ENCODE results near the gene TMEM214. TPM values are rescaled to one million over a fixed set of nuclear protein-coding genes. Genes with fewer than 3 reads are reported as not detected.

TMEM214 gene
- total RNA-seq, 1 donor from 2014 or later = 67.7 TPM

DNA sequence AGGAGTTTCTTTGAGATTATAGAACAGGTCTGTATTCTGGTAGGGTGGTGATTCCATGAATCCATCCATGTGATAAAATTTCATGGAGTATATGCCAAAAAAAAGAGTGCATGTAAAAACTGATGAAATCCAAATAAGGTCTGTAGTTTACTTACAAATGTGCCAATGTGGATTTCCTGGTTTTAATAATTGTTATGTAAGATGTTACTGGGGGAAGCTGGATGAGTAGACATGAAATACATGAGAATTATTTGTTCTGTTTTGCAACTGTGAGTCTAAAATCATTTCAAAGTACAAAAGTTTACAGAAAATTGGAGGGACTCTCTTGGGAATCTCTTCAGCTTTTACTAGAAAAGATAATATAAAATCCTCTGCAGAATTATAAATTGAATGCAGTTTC is 23.7 kb upstream of the TMEM214 start:
- DNase-seq (ENCODE audit: extremely low read depth, low read depth, low spot score) = no peak

DNA sequence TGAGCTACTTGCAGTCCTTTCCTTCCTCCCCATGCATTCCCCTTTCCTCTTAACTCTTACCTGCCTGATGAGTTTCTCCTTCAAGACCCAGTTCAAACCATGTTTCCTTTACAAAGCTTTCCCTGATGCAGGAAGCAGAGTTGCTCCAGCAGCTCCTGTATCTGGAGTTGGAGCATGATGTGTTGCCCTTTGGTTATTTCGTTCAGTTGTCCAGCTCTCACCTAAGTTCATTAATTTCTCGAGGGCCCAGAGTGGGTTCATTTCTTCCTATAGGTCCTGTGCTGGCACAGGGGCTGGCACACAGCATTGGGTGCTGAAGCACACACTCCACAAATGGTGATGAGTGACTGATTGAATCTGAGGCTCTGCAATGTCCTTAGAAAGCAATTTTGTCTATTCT is 23.0 kb upstream of the TMEM214 start:
- DNase-seq (ENCODE audit: extremely low read depth, low read depth, low spot score) = no peak

DNA sequence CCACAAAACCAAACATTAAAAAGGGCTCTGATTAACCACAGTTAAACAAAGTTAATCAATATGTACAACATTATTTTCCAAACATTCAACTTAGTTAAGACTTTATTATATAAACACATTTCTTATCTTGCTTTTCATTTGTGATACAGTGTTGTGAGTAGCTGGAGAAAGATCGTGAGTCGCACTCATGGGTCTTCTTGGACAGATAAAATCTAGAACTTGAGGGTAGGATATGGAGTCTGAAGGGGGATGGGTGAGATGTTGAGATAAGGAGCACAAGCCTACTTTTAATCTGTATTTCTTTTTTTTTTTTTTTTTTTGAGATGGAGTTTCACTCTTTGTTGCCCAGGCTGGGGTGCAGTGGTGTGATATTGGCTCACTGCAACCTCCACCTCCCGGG is 22.6 kb upstream of the TMEM214 start:
- no peak for DNase-seq (ENCODE audit: extremely low read depth, low read depth, low spot score)

DNA sequence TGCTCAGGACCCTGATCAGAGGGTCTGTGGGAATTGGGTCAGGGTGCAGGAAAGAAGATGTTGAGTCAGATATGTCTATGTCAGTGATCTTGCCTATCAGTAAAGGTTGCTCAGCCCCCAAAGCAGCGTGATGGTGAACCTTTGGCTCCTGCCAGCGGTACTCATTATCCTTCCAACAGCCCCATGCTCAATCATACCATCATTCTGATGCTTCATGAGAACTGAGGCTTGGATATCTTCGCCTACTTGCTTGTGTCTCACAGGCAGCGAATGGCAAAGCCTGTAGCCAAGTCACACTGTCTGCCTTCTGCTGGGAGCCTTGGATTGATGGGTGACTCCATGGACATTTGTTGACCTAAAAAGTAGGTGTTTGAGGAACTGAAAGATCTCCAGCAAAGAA is 19.0 kb upstream of the TMEM214 start:
- no peak for DNase-seq (ENCODE audit: extremely low read depth, low read depth, low spot score)

DNA sequence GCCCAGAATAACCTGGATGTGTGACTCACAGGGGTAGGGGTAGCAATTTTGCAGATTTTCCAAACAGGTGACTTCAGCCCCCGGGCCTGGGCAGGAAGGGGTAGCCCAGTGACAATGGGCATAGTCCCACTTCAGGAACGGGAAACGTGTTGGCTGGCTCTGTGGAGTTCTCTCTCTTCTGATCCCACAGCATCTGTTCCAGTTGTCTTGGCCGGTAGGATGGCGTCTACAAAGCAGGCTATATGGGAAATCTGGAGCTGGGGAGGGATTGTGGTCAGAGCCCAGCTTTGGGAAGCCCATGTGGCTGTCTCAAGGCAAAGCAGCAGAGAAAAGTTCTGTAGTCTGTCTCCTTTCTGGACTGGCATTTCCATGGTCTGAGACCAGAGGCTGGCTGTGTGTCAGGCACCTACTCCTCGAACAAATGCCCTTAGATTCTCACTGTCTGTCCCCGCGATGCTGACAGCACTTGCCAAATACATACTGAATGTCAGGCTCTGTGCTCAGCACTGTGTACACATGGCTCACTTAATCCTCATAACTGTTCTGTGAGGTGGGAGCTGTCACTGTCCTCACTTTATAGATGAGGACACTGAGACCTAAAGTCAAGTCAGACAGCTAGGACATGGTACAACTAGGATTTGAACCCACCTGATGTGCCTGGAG is 17.9 kb upstream of the TMEM214 start:
- no peak for DNase-seq (ENCODE audit: extremely low read depth, low read depth, low spot score)

DNA sequence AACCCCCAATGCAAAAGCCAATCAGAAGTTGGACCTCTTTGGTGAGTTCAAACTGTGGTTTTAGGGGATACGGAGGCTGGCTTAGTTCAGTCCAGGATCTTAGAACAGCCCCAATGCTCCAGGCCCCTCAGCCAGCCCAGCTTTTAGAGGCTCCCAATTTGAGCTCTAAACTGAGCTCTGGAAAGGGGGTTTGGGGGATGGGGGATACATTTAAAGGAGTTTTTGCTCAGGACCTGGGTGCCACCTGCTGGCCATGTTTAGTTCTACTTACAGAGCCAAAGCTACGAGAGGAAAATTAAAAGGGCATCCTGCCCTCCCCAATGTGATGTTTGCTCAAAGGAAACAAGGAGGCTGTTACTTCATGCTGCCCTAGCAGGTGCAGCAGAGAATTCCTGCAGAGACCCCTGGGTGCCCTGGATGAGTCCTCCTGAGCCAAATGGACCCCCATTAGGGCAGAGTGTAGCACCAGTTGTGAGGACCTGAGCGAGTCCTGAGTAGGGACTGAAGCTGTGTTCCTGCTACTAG is 15.9 kb upstream of the TMEM214 start:
- no peak for DNase-seq (ENCODE audit: extremely low read depth, low read depth, low spot score)

DNA sequence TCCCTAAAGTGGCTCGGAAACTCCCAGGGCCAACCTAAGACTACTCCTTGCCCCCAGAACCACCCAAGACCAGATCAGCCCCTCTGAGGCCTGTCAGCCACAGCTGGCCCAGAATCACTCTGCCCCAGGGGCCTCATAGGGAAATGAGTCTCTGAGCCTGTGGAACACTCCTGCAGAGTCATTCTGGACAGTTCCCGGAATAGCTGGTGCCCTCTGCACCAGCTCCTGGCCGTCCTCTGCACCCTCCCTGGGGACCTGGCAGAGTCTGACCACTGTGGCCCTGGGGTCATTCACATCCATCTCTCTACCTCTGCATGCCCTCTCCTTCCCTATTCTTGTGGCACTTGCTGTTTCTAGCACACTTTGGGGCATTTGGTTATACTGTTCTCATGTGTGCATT is 14.6 kb upstream of the TMEM214 start:
- no peak for DNase-seq (ENCODE audit: extremely low read depth, low read depth, low spot score)

DNA sequence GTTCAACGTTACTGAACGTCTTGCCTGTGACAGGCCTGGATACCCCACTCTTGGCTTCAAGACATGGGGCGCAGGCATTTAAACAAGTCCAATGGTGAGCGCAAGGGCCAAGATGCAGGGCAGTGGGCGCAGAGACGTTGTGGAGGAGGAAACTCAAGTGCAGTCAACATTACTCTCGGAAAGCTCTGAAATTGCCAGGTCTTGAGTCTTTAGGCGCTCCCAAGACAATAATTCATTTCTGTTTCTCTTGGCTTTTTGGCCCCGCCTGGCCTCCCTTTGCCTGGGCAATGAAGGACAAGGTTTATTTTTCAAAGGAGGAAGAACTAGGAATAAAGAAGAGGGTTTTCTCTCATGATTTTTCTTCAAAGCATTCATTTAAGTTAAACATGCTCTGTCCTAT is 13.3 kb upstream of the TMEM214 start:
- no peak for DNase-seq (ENCODE audit: extremely low read depth, low read depth, low spot score)

DNA sequence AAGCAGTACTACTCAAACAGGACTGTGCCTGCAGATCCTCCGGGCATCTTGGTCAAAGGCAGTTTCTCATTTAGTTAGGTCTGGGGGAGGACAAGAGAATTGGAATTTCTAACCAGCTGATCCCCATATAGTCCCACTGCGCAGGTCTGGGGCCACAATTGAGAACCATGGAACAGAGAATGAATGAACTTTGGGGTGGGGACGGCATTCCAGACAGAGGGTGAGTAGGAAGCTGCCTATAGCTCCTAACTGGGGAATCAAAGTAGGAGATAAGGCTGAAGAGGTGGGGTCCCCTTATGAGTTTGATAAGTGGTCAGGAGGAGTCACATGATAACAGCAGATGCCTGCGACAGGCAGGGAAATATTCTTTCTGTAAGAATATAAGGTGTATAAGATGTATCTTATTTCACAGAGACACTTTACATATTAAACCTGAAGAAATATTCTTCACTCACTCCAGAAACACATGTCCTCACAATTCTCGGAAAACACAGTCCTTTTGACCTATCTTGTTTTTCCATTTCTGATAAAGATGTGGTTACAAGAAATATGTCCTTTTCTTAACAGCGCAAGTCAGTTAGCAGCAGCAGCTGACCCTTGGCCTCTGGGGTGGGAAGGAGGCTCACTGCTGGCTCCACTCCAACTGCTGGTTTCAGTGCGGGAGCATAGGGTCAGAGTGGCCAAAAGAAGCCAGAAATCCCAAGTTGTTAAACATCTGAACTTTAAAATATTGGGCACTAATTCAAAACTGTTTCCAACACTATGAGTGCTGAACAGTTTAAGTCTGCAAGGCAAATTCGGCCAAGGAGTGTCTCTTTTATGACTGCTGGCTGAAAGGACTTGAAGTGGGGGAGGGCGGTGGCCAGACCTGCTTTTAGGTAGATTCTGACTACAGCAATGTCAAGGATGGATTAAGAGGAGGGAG is 12.6 kb upstream of the TMEM214 start:
- DNase-seq (ENCODE audit: extremely low read depth, low read depth, low spot score) = no peak

DNA sequence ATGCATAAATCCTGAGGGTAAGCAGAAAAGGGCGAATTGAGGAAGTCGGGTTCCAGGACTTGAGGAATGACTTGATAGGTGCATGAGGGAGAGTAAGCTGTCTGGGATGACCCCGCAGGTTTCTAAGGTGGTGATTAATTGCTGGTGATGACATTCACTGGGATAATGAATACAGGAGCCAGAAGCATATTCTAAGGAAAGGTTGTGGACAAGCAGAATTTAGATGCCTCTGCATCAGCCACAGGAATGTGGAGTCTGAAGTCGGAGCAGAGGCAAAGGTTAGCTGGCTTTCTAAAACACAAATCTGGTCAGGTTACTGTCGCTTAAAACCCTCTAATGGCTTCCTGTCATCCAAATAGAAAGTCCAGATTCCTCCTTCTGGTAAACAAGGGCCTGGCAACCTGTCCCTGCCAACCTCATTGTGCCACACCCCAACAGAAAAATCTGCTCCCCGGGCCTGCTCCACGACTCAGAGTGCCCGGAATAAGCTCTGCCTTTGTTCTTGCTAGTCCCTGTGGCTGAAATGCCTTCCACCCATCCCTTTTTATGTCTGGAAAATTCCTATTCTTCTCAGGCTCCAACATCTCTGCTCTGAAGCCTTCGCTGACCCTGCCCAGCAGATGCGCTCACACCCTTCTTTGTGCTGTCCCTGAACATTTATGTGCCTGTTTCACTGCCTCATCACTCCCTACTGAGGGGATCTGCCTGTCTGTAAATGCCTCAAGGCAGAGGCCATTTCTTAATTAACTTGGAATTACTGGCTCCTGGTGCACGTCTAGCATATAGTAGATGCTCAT is 11.3 kb upstream of the TMEM214 start:
- DNase-seq (ENCODE audit: extremely low read depth, low read depth, low spot score) = no peak

DNA sequence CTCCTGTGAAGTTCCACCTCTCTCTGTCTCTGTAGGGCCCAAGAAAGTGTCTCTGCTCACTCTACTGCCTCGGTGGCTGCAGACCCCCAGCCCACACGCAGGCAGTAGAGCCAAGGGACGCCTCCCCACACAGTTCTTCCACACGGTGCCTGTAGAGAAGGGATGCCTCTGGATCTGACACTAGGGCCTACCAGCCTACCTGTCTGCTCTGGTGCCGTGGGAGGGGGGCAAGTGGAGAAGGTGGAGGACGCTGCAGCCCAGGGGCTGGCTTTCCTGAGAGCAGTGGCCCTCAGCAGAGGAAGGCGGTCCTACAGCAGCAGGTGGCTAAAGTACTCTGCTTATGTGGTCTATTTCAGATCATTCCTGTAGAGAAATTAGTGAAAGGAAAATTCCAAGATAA is 9.0 kb upstream of the TMEM214 start:
- DNase-seq (ENCODE audit: extremely low read depth, low read depth, low spot score) = no peak

DNA sequence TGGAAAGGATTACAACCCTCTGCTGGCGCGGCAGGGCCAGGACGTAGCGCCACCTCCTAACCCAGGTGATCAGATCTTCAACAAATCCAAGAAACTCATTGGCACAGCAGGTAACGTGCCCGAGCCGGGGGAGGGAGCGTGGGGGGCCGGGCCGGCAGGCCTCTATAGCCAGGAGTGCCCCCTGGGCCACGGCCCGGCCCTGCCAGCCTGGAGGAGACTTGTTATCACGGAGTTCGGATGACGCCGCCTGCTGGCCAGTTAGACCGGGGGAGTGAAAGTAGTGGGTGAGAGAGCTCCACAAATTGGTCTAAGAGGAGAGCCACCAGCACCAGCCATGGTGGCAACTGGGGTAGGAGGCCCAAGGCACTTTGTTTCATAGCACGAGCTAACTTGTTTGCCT is 8.6 kb upstream of the TMEM214 start:
- DNase-seq (ENCODE audit: extremely low read depth, low read depth, low spot score) = no peak

DNA sequence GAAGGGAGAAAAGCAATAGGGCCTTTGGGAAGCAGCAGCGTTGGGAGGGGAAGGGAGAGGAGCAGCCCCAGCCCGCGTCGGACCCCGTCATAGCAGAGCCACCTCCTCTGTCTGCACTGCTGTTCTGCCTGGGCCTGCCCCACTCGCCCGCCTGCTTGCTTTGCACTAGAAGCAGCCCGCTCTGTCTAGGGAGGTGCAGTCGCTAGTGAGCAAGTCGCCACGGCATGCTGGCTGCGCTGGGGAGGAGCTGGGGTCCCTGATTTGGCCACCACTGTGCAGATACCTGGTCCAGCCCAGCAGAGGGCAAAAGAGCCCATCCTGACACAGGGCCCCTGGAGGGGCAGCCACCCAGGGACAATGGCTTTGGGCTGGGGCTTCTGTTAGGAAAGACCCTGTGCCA is 8.0 kb upstream of the TMEM214 start:
- no peak for DNase-seq (ENCODE audit: extremely low read depth, low read depth, low spot score)

DNA sequence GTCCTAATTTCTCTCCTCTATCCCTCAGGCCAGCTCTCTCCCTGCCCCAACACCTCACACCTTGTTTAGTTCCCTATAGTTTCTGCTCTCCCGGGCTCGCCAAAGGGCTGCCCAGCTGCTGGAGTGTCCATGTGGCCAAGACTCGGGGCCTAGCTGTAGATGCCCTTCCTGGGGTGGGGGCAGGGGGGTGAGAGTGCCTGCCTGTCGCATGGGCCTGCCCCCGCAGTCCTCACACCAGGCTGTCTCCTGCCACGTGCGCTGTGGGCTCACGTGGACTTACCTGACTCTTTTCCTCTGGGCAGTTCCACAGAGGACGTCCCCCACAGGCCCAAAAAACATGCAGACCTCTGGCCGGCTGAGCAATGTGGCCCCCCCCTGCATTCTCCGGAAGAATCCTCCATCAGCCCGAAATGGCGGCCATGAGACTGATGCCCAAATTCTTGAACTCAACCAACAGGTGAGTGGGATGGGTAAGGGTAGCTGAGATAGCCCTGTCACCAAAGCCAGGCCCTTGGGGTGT is 7.4 kb upstream of the TMEM214 start:
- DNase-seq (ENCODE audit: extremely low read depth, low read depth, low spot score) = no peak

DNA sequence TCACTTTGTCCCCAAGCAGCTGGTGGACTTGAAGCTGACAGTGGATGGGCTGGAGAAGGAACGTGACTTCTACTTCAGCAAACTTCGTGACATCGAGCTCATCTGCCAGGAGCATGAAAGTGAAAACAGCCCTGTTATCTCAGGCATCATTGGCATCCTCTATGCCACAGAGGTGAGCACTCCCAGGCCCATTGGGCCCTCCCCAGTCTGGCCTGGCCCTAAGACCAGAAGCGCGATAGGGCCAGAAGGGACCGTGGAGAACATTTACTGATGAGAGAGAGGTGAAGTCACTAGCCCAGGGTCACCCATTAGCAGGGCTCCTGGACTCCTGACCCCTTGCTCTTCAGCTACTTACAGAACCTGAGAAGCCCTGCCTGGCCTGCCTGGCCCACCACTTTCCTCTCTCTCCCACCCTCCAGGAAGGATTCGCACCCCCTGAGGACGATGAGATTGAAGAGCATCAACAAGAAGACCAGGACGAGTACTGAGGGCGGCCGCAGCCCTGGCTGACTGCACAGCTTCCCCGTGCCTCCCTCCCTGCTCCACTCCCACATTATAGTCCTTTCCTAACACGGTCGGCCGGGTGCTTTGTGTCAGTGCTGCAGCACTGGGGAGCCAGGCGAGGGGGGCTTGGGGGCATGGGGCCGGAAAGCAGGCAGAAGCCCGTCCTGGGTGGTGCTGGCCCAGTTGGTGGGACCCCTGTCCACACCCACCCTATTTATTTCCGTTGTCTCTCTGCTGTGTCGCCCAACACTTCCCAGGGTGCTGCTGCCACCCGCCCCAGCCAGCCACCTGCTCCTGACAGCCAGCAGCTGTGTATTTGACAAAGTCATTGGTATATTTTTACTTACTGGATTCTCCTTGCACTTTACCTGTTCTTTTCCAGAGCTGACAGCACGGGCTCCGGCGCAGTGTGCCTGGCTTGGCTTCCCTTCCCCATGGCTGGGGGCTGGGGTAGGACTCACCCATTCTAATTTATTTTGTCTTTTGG is 6.6 kb upstream of the TMEM214 start:
- DNase-seq (ENCODE audit: extremely low read depth, low read depth, low spot score) = no peak

DNA sequence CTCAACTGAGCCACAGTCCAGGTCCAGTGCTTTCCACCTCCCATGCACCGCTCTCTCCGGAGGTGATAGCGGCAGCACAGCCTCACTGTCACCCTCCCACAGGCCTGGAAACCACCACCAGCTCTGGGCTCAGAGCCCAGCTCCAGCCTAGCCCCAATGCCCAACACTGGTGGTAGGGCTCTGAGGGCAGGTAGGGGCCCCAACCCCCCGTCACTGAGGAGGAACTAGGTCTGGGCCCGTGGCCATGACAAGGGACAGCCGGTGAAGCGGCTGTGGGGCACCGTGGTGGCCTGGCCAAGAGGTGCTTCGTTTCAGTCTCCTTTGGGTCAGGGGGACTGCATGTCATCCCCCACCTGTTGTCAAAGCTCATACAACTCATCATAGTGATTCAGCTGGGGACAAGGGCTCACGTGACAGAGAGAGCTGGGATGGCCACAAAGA is 5.5 kb upstream of the TMEM214 start:
- DNase-seq (ENCODE audit: extremely low read depth, low read depth, low spot score) = no peak

DNA sequence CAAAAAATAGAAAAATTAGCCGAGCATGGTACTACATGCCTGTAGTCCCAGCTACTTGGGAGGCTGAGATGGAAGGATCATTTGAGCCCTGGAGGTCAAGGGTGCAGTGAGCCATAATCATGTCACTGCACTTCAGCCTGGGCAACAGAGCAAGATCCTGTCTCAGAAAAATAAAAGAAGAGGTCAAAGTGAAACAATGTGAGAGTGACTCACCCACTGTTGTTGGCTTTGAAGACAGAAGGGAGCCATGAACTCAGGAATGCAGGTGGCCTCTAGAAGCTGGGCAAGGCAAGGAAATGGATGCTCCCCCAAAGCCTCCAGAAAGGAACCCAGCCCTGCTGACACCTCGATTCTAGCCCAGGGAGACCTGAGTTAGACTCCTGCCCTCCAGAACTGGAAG is 3.7 kb upstream of the TMEM214 start:
- DNase-seq (ENCODE audit: extremely low read depth, low read depth, low spot score) = no peak

DNA sequence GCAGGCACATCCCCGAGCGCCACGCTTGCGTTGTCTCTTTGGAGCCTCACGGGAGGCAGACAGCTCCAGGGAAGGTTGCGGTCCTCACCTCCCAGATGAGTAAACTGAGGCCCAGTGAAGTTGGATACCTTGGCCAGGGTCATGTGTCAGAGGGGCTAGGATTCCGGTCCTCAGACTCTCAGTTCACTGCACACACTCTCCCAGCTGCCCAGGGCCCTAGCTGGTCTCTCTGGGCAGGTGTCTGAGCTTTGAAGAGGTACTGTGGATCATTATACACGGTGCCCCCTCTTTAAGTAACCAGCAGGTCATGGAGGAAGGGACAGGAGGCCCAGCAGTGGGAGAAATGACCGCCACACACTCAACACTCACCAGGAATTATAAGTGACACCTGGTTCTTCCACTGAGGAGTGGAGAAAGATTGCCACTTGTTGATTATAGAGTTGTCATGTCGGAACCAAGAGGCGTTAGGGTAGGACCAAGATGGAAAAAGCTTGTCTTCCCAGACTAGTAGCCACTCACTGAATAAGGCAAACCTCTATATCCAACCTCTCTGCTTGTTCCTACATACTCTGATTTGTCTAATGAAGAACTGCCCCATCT is 588 bp downstream of the TMEM214 start:
- no peak for DNase-seq (ENCODE audit: extremely low read depth, low read depth, low spot score)

DNA sequence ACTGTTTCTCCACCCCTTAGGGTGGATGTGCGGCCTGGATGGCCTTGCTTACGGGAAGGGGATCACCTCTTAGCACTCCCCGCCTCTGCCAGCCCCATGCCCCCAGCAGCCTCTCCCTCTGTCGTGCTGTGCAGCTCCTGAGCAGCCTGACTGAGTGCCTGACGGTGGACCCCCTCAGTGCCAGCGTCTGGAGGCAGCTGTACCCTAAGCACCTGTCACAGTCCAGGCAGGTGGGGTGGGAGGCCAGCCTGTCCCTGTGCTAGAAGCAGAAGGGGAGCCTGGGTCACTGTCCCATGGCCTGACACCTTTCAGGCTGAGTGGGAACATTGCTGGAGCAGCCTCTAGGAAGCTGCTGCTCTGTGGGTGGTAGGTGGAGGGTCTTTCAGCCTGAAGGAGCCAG is 5.2 kb downstream of the TMEM214 start:
- no peak for DNase-seq (ENCODE audit: extremely low read depth, low read depth, low spot score)
